ENCODE results near the gene GCN1. TPM values are rescaled to one million over a fixed set of nuclear protein-coding genes. Genes with fewer than 3 reads are reported as not detected.

The GCN1 gene
- polyA plus RNA-seq, 1 experiment, result 59.7 TPM

GRCh38 chr12:120231316-120232011 lies 36.9 kb upstream of the GCN1 start:
- DNase-seq (ENCODE audit: low read depth), result peak; percentile 80
- Histone ChIP-seq H3K27me3 (ENCODE audit: control insufficient read depth, insufficient read depth, low read length) (no peaks in the 10 kb centered on the region), H3K4me3 (ENCODE audit: low read depth, low read length) (no peak overlapping the region), H3K36me3 (ENCODE audit: control insufficient read depth, insufficient read depth, low read length) (peaks cover 3% of the 10 kb centered on the region)
- CTCF ChIA-PET, result interaction anchor here (0.6 to 11.4 kb wide), 8 partner anchors 15 to 862 kb away, joined by 3 to 482 read pairs (median 26); partner anchors contain the start of genes PXN, RNU4-1, RNU4-2 and RPLP0
- POLR2A ChIA-PET, result interaction anchor here (1.5 to 3.8 kb wide), 3 partner anchors 30 to 60 kb away, joined by 18 to 33 read pairs (median 23); partner anchors contain the start of genes RNU4-2 and RPLP0
- peak; percentile 34 for TF ChIP-seq CTCF (IDR thresholded peaks at IDR 0.05; ENCODE audit: insufficient read depth, low read depth, low read length)

GRCh38 chr12:120230974-120231315 lies 36.4 kb upstream of the GCN1 start:
- no peak overlapping the region for H3K4me3 ChIP-seq (ENCODE audit: low read depth, low read length)
- no peaks in the 10 kb centered on the region for H3K27me3 ChIP-seq (ENCODE audit: control insufficient read depth, insufficient read depth, low read length)
- POLR2A ChIA-PET, result interaction anchor here (0.7 to 3.8 kb wide), 6 partner anchors 26 to 62 kb away, joined by 8 to 33 read pairs (median 16); partner anchors contain the start of genes RNU4-1, RNU4-2 and RPLP0
- DNase-seq (ENCODE audit: low read depth), result no peak
- TF ChIP-seq CTCF (IDR thresholded peaks at IDR 0.05; ENCODE audit: insufficient read depth, low read depth, low read length), result no peak
- peaks cover 7% of the 10 kb centered on the region for H3K36me3 ChIP-seq (ENCODE audit: control insufficient read depth, insufficient read depth, low read length)
- CTCF ChIA-PET, result interaction anchor here (0.5 to 11.4 kb wide), 7 partner anchors 16 to 82 kb away, joined by 4 to 482 read pairs (median 46); partner anchors contain the start of genes PXN, RNU4-1, RNU4-2 and RPLP0

- no peak for TF ChIP-seq CTCF (IDR thresholded peaks at IDR 0.05; ENCODE audit: insufficient read depth, low read depth, low read length)
- CTCF ChIA-PET, result interaction anchor here (0.5 to 11.4 kb wide), 9 partner anchors 13 to 83 kb away, joined by 4 to 482 read pairs (median 6); partner anchors contain the start of genes PXN, RNU4-1, RNU4-2 and RPLP0
These were observed 35.9 kb upstream of the GCN1 start for GRCh38 chr12:120230326-120230973.

GRCh38 chr12:120229487-120230325 lies 35.2 kb upstream of the GCN1 start:
- TF ChIP-seq CTCF (IDR thresholded peaks at IDR 0.05; ENCODE audit: insufficient read depth, low read depth, low read length), result no peak
- H3K27me3 ChIP-seq (ENCODE audit: control insufficient read depth, insufficient read depth, low read length), result no peaks in the 10 kb centered on the region
- ChIA-PET POLR2A (interaction anchor here (0.6 to 3.8 kb wide), 6 partner anchors 28 to 63 kb away, joined by 3 to 33 read pairs (median 14); partner anchors contain the start of genes RNU4-1, RNU4-2 and RPLP0), CTCF (interaction anchor here (0.7 to 11.4 kb wide), 12 partner anchors 9 to 72 kb away, joined by 4 to 482 read pairs (median 8); partner anchors contain the start of genes PXN, RNU4-1, RNU4-2 and RPLP0)
- DNase-seq (ENCODE audit: low read depth), result no peak
- peaks cover 7% of the 10 kb centered on the region for H3K36me3 ChIP-seq (ENCODE audit: control insufficient read depth, insufficient read depth, low read length)
- no peak overlapping the region for H3K4me3 ChIP-seq (ENCODE audit: low read depth, low read length)

More at GRCh38 chr12:120230326-120230973, 35.9 kb upstream of the GCN1 start:
- peak; percentile 73 for DNase-seq (ENCODE audit: low read depth)
- Histone ChIP-seq H3K27me3 (ENCODE audit: control insufficient read depth, insufficient read depth, low read length) (no peaks in the 10 kb centered on the region), H3K4me3 (ENCODE audit: low read depth, low read length) (no peak overlapping the region), H3K36me3 (ENCODE audit: control insufficient read depth, insufficient read depth, low read length) (peaks cover 7% of the 10 kb centered on the region)
- POLR2A ChIA-PET, result interaction anchor here (0.6 to 3.8 kb wide), 7 partner anchors 27 to 62 kb away, joined by 3 to 33 read pairs (median 13); partner anchors contain the start of genes RNU4-1, RNU4-2 and RPLP0

All from BJ (cell line).